COLO668 (cell line): ENCODE measurements around the gene NPIPA1.
"Not testable (repeated sequence)": the region's sequence is repeated elsewhere in the genome, so short reads cannot be mapped to it uniquely, and the experiment has no call there.

Experiments
- DNase-seq: peaks from one replicate; lab custom pipeline; 2025; ENCODE audit not compliant: unreplicated experiment; lab: John Stamatoyannopoulos, UW

Gene NPIPA1

GRCh38 chr16:14976971-14977736 lies 39.9 kb downstream of the NPIPA1 start:
- DNase-seq, result peak; percentile 28

DNA sequence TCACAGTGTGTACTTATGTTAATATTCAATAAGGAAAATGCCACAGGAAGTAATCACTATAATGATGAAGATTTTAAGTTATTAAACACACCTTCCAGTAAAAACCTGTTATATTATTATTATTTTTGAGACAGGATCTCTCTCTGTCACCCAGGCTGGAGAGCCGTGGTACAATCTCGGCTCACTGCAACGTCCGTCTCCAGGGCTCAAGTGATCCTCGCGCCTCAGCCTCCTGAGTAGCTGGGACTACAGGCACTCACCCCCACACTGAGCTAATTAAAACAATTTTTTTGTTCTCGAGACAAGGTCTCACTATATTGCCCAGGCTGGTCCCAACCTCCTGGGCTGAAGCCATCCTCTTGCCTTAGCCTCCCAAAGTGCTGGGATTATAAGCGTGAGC lies 41.0 kb downstream of the NPIPA1 start:
- DNase-seq, result not testable (repeated sequence)

GRCh38 chr16:14978908-14979307 lies 41.7 kb downstream of the NPIPA1 start:
- DNase-seq, result peak; percentile 22

DNA sequence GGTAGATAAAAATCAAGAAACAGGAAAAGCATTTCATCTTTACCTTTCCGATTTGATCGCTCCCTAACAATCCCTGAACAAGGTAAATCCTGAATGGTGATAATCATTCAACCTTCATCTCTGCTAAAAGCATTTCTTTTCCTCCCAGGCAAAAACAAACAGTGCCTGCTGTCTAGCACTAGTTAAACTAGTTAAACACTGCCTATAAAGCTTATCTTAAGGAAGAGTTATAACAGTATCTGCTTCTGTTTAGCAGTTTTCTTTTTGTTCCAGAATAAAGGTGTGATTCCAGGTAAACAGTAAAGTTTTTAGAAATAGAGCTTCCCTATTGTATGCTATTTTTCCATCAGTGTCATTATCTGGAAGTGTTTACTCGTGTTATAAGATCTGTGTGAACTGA lies 44.0 kb downstream of the NPIPA1 start:
- not testable (repeated sequence) for DNase-seq

GRCh38 chr16:14982521-14982920 lies 45.3 kb downstream of the NPIPA1 start:
- not testable (repeated sequence) for DNase-seq

DNA sequence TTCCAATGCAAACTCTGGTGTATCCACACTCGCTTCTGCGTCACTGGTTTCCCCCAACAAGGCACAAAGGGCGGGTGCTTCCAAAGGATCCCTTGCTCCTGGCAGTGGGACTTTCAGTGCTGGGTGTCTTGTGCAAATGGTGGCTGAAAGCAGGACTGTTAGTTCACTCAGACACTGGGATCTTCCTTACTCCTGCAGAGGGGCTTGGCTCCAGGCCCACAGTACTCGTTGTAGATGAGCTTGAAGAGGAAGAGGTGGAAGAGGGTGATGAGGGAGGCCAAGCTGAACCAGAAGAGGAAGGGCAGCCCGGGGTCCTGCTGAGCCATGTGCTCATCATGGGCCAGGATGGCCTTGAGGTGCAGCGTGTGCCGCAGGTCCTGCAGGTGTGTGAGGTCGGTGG lies 50.8 kb downstream of the NPIPA1 start:
- DNase-seq, result not testable (repeated sequence)

- not testable (repeated sequence) for DNase-seq
These were observed 51.5 kb downstream of the NPIPA1 start for GRCh38 chr16:14988661-14989191.

GRCh38 chr16:14989291-14990281 lies 52.3 kb downstream of the NPIPA1 start:
- DNase-seq, result not testable (repeated sequence)

DNA sequence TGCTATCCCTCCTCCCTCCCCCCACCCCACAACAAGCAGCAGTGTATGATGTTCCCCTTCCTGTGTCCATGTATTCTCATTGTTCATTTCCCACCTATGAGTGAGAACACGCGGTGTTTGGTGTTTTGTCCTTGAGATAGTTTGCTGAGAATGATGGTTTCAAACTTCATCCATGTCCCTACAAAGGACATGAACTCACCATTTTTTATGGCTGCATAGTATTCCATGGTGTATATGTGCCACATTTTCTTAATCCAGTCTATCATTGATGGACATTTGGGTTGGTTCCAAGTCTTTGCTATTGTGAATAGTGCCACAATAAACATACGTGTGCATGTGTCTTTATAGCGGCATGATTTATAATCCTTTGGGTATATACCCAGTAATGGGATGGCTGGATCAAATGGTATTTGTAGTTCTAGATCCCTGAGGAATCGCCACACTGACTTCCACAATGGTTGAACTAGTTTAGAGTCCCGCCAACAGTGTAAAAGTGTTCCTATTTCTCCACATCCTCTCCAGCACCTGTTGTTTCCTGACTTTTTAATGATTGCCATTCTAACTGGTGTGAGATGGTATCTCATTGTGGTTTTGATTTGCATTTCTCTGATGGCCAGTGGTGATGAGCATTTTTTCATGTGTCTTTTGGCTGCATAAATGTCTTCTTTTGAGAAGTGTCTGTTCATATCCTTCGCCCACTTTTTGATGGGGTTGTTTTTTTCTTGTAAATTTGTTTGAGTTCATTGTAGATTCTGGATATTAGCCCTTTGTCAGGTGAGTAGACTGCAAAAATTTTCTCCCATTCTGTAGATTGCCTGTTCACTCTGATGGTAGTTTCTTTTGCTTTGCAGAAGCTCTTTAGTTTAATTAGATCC lies 56.3 kb downstream of the NPIPA1 start:
- not testable (repeated sequence) for DNase-seq

DNA sequence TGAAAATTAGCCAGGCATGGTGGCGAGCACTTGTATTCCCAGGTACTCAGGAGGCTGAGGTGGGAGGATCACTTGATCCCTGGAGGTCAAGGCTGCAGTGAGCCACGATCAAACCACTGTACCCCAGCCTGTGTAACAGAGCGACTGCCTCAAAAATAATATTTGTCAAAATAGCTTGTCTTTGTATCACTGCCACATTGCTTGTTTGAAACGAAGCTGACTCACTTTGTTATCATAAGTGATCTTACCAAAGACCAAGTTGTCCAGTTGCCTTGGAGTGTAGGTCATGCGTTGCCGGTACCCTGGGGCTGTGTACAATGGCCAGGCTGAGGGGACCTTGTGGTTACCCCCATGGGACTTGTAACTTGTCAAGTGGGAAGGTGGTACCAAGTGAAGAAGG lies 59.5 kb downstream of the NPIPA1 start:
- not testable (repeated sequence) for DNase-seq

DNA sequence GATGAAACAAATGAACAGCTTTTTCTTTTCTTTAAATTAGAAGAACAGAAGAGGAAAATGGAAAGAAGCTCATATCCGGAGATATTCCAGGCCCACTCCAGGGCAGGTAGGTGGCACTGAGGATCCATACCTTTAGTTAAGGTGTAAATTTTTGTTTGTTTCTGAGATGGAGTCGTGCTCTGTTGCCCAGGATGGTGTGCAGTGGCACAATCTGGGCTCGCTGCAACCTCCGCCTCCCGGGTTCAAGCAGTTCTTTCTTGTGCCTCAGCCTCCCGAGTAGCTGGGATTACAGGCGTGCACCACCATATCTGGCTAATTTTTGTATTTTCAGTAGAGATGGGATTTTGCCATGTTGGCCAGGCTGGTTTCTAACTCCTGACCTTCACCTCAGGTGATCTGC lies 61.1 kb downstream of the NPIPA1 start:
- DNase-seq, result not testable (repeated sequence)

- not testable (repeated sequence) for DNase-seq
These were observed 62.6 kb downstream of the NPIPA1 start for GRCh38 chr16:14999845-15000244.
